Fibroblast of lung (primary cell): ENCODE measurements around the gene OTOG. TPM values are rescaled to one million over a fixed set of nuclear protein-coding genes. Genes with fewer than 3 reads are reported as not detected.

Source experiments
- DNase-seq, 2 donors: peaks; one replicate each; pipeline versions ENCODE4 v3.0.0 to v3.0.0-alpha.2; 2010; ENCODE audit warnings: low read depth in 2 of 2
- H2AFZ ChIP-seq: 2 replicates; pipeline ENCODE4 v1.5.1; 2012; ENCODE audit warnings: low read length, control low read depth, inconsistent platforms
- H3K27ac ChIP-seq: 2 replicates; pipeline ENCODE4 v1.5.1; 2011; ENCODE audit warnings: low read length, control low read depth; ENCODE audit not compliant: insufficient read depth
- H3K27me3 ChIP-seq: 2 replicates; pipeline ENCODE4 v1.5.1; 2011; ENCODE audit warnings: mild to moderate bottlenecking, low read length; ENCODE audit not compliant: control insufficient read depth, insufficient read depth
- H3K36me3 ChIP-seq: 2 replicates; pipeline ENCODE4 v1.5.1; 2011; ENCODE audit warnings: low read length; ENCODE audit not compliant: control insufficient read depth, insufficient read depth
- H3K4me1 ChIP-seq: 2 replicates; pipeline ENCODE4 v1.5.1; 2011; ENCODE audit warnings: low read length; ENCODE audit not compliant: control insufficient read depth, insufficient read depth; ENCODE audit errors: extremely low read depth
- H3K4me2 ChIP-seq: 2 replicates; pipeline ENCODE4 v1.5.1; 2011; ENCODE audit warnings: low read length, control low read depth; ENCODE audit not compliant: insufficient read depth; ENCODE audit errors: extremely low read depth
- H3K4me3 ChIP-seq, 4 experiments: fragments of 200-600 bp in 1 of 4; sonication (generic) in 1 of 4; replicated peaks in 1 of 4; 2 replicates each; pipeline ENCODE4 v1.5.1; 2011 to 2016; ENCODE audit warnings: low read length in 4 of 4, low read depth in 3 of 4, mild to moderate bottlenecking in 3 of 4, control low read depth in 2 of 4, inconsistent platforms in 1 of 4, mixed read lengths in 1 of 4; ENCODE audit not compliant: insufficient read depth in 1 of 4; ENCODE audit errors: control extremely low read depth in 1 of 4
- H3K79me2 ChIP-seq: 2 replicates; pipeline ENCODE4 v1.5.1; 2012; ENCODE audit warnings: mild to moderate bottlenecking, low read length, inconsistent platforms; ENCODE audit not compliant: control insufficient read depth, insufficient read depth
- H3K9ac ChIP-seq: 2 replicates; pipeline ENCODE4 v1.5.1; 2011; ENCODE audit warnings: mild to moderate bottlenecking, low read length, control low read depth; ENCODE audit not compliant: insufficient read depth
- H3K9me3 ChIP-seq: 2 replicates; pipeline ENCODE4 v1.5.1; 2012; ENCODE audit warnings: low read depth, low read length; ENCODE audit not compliant: control insufficient read depth, insufficient read depth
- H4K20me1 ChIP-seq: 2 replicates; pipeline ENCODE4 v1.5.1; 2011; ENCODE audit warnings: low read length; ENCODE audit not compliant: control insufficient read depth, insufficient read depth; ENCODE audit errors: extremely low read depth
- EZH2 ChIP-seq: IDR thresholded peaks from 2 replicates; pipeline ENCODE4 v1.5.1; 2012; ENCODE audit warnings: low read length, control low read depth, mild to moderate bottlenecking; ENCODE audit errors: missing control alignments
- polyA plus RNA-seq, 2 donors: library from polyadenylated mRNA; depleted of rRNA in 1 of 2; stranded (reverse) in 1 of 2; unstranded in 1 of 2; fragments of >200 nt; gene quantifications; 2 replicates each; pipeline ENCODE4 v1.2.1, GENCODE V29; 2011 to 2012; ENCODE audit warnings: missing spikeins in 1 of 2
- total RNA-seq: library from RNA; depleted of rRNA; stranded (reverse); fragments of >200 nt; gene quantifications from 2 replicates; pipeline ENCODE4 v1.2.1, GENCODE V29; 2014
- TF ChIP-seq, protein P1 (sequence below), 2 donors: IDR thresholded peaks in 1 of 2; conservative IDR thresholded peaks in 1 of 2; 1 replicate in 1 of 2; 2 replicates in 1 of 2; pipeline ENCODE4 v1.5.1; 2011 to 2012; ENCODE audit warnings: low read length in 2 of 2, control low read depth in 1 of 2, inconsistent platforms in 1 of 2, low read depth in 1 of 2, mild to moderate bottlenecking in 1 of 2

Gene OTOG
- total and polyA plus RNA-seq, 2 donors (not counting 1 experiment from before 2014, with no cell fraction given): not detected

DNA sequence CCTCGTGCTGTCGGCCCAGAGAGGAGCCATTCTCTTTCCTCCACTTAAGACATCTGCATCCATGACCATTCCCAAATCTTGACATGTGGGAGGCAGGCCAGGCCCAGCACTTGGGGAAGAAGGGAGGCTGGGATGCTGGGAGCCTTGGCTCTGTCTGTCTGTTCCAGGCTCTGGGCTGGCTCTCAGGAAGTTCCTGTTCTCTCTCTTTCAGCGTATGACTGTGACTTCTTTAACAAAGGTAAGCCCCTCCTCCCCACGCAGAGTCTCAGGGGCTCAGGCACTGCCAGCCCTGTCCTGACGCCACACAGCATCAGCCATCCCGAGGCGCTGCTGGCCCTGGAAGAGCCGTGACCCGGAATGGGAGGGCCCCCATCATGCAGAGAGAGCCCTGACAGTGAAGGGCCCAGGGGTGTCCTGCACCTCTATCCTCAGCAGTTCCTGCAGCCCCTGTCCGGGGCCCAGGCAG, 52.4 kb downstream of the OTOG start:
- no peaks in the 10 kb centered on the region for H3K27me3 ChIP-seq
- H3K4me3 ChIP-seq: no peak overlapping the region
- no peaks in the 10 kb centered on the region for H4K20me1 ChIP-seq

DNA sequence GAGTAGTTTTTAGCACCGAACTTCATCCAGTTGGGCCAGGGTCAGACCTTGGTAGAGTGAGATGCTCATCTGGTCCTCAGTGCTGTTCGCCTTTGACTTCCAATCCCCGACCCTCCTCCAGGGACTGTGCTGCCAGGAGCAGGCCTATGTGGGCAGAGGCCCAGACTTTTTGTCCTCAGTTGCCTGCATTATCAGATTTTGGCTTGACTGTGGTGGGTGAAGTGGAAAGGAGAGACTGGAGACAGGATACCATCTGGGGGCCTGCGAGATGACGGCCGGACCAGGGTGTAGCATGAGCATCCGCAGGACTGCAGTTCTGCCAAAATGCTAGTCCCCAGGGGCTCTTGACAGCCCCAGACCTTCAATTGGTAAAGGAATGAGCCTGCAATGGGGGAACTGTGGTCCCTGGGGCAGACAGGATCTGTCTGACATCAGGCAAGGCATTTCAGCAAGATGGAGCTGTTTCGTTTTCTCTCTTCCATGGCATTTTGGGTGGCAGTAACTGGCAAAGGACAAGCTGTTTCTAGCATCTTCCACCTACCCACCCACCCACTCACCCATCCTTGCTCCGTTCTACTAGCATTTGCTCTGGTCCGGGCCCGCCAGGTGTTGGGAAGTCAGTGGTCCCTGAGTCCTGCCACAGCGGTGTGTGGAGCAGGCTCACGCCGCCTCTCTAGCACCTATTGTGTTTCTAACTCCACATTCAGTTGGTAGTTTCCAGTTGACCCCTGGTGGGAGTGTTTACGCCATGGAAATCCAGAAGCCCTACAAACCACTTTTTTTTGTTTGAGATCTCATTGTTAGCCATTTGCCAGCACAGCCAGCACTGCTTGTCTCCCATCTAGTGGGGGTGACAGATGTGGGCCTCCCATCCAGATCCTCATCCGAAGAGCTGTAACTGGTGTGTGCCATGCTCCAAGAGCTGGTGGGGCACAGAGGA, 53.5 kb downstream of the OTOG start:
- Histone ChIP-seq H3K9ac (no peak overlapping the region), H3K4me1 (no peaks in the 10 kb centered on the region), H3K79me2 (no peaks in the 10 kb centered on the region), H3K36me3 (no peaks in the 10 kb centered on the region), H3K27me3 (no peaks in the 10 kb centered on the region), H3K4me3 (no peak overlapping the region), H3K9me3 (no peaks in the 10 kb centered on the region), H2AFZ (no peak overlapping the region), H4K20me1 (no peaks in the 10 kb centered on the region), H3K4me2 (no peak overlapping the region), H3K27ac (no peak overlapping the region)
- no peak for DNase-seq
- no peak for TF ChIP-seq EZH2
- TF ChIP-seq, protein P1, sequence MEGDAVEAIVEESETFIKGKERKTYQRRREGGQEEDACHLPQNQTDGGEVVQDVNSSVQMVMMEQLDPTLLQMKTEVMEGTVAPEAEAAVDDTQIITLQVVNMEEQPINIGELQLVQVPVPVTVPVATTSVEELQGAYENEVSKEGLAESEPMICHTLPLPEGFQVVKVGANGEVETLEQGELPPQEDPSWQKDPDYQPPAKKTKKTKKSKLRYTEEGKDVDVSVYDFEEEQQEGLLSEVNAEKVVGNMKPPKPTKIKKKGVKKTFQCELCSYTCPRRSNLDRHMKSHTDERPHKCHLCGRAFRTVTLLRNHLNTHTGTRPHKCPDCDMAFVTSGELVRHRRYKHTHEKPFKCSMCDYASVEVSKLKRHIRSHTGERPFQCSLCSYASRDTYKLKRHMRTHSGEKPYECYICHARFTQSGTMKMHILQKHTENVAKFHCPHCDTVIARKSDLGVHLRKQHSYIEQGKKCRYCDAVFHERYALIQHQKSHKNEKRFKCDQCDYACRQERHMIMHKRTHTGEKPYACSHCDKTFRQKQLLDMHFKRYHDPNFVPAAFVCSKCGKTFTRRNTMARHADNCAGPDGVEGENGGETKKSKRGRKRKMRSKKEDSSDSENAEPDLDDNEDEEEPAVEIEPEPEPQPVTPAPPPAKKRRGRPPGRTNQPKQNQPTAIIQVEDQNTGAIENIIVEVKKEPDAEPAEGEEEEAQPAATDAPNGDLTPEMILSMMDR (conservative IDR thresholded peaks at IDR 0.05 in 1 of 2, IDR thresholded peaks at IDR 0.05 in 1 of 2; ENCODE audit: low read depth in 1 of 2, low read length in 2 of 2): no peak

More for the DNA sequence above, 52.4 kb downstream of the OTOG start:
- Histone ChIP-seq H3K9ac (no peak overlapping the region), H3K36me3 (no peaks in the 10 kb centered on the region), H3K9me3 (no peaks in the 10 kb centered on the region), H3K79me2 (no peaks in the 10 kb centered on the region), H3K4me1 (no peaks in the 10 kb centered on the region), H2AFZ (no peak overlapping the region), H3K27ac (no peak overlapping the region), H3K4me2 (no peak overlapping the region)
- no peak for DNase-seq
- TF ChIP-seq EZH2: no peak
- TF ChIP-seq, protein P1 (conservative IDR thresholded peaks at IDR 0.05 in 1 of 2, IDR thresholded peaks at IDR 0.05 in 1 of 2; ENCODE audit: low read depth in 1 of 2, low read length in 2 of 2): no peak

DNA sequence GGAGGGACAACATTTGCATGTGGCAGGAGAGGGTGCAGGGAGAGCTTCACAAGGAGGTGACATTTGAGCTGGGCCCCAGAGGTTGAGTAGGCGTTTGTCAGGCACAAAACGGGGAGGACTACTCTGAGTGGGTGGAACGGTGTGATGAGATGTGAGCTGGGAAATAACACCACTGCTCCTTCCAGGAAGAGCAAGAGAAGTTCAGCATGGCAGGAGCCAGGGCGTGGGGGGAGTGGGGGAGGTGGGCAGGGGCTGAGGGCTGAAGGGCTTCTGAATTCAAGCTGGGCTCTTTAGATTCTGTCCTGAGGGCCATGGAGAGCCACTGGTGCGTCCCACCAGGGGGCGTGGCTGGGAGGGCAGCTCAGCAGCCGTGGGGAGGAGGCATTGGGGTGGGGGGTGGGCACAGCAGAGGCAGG, 54.2 kb downstream of the OTOG start:
- H3K79me2 ChIP-seq: no peaks in the 10 kb centered on the region
- no peak overlapping the region for H3K4me2 ChIP-seq
- H3K36me3 ChIP-seq: no peaks in the 10 kb centered on the region
- no peaks in the 10 kb centered on the region for H3K27me3 ChIP-seq
- H4K20me1 ChIP-seq: no peaks in the 10 kb centered on the region
- H3K4me3 ChIP-seq: no peak overlapping the region
- no peak overlapping the region for H2AFZ ChIP-seq
- H3K4me1 ChIP-seq: no peaks in the 10 kb centered on the region
- DNase-seq: no peak
- H3K9me3 ChIP-seq: no peaks in the 10 kb centered on the region
- no peak overlapping the region for H3K9ac ChIP-seq
- no peak overlapping the region for H3K27ac ChIP-seq
- no peak for TF ChIP-seq EZH2
- TF ChIP-seq, protein P1 (conservative IDR thresholded peaks at IDR 0.05 in 1 of 2, IDR thresholded peaks at IDR 0.05 in 1 of 2; ENCODE audit: low read depth in 1 of 2, low read length in 2 of 2): no peak
